HCT116 (cell line): ENCODE results near the gene PROM2. TPM values are rescaled to one million over a fixed set of nuclear protein-coding genes. Genes with fewer than 3 reads are reported as not detected.

Experiments used
- ATAC-seq: fragments of 200-7000 bp; cut with Tn5 transposase; 2 replicates; pipeline ENCODE4 v1.9.1; 2020; ENCODE audit warnings: mild to moderate bottlenecking, moderate library complexity
- BruUV-seq: library from RNA; stranded (reverse); fragments of 400-500 nt; replicated peaks from 2 replicates; lab custom pipeline; 2021; lab: Mats Ljungman, UMichigan
- CTCF ChIA-PET: fragments of 300-600 bp; sonication (Branson Sonifier 250); formaldehyde crosslinking; loops from one replicate; lab custom pipeline; 2021; ENCODE audit warnings: antibody characterized with exemption; lab: Charles Lee
- POLR2A ChIA-PET: fragments of 300-600, 350-600 bp; sonication (Branson Sonifier 250); formaldehyde crosslinking; loops from one replicate; lab custom pipeline; 2021; ENCODE audit warnings: antibody characterized with exemption; lab: Charles Lee
- RAD21 ChIA-PET, 2 experiments: fragments of 300-600 bp; sonication (Branson Sonifier 250); formaldehyde crosslinking; loops; one replicate each; lab custom pipeline; 2023; ENCODE audit warnings: low total read pairs in 2 of 2; ENCODE audit not compliant: uncharacterized antibody in 2 of 2, unreplicated experiment in 2 of 2, low non-redundant PET in 1 of 2; lab: Charles Lee
- DNase-seq: peaks from one replicate; pipeline ENCODE4 v3.0.0-alpha.2; 2010; ENCODE audit warnings: low read depth, low spot score
- H2AFZ ChIP-seq: fragments of 200-600 bp; shearing (Covaris generic), sonication (generic); 2 replicates; pipeline ENCODE4 v1.6.1; 2017; ENCODE audit warnings: low read depth, mixed run types, mixed read lengths, antibody characterized with exemption, low read length; ENCODE audit not compliant: poor library complexity, severe bottlenecking
- H3K27ac ChIP-seq: 2 replicates; pipeline ENCODE4 v1.5.1; 2012; ENCODE audit warnings: low read depth, low read length
- H3K27me3 ChIP-seq: fragments of 200-600 bp; sonication (generic); 2 replicates; pipeline ENCODE4 v1.6.1; 2016; ENCODE audit warnings: mixed run types, low read length, mixed read lengths; ENCODE audit not compliant: insufficient read depth
- H3K36me3 ChIP-seq, 2 experiments: fragments of 200-500 bp in 1 of 2; fragments of 200-600 bp in 1 of 2; sonication (Bioruptor generic) in 1 of 2; sonication (generic) in 1 of 2; 2 replicates each; pipeline versions ENCODE4 v1.5.1 to v1.6.1; 2014 to 2016; ENCODE audit warnings: low read length in 2 of 2, inconsistent platforms in 1 of 2, mixed read lengths in 1 of 2, mixed run types in 1 of 2; ENCODE audit not compliant: insufficient read depth in 2 of 2, control insufficient read depth in 1 of 2
- H3K4me1 ChIP-seq, 2 experiments: fragments of 200-600 bp in 1 of 2; sonication (generic) in 1 of 2; 2 replicates each; pipeline versions ENCODE4 v1.5.1 to v1.6.1; 2012 to 2017; ENCODE audit warnings: low read length in 2 of 2, inconsistent platforms in 1 of 2, mild to moderate bottlenecking in 1 of 2, mixed read lengths in 1 of 2, mixed run types in 1 of 2, moderate library complexity in 1 of 2; ENCODE audit not compliant: insufficient read depth in 2 of 2, control insufficient read depth in 1 of 2
- H3K4me2 ChIP-seq: fragments of 200-600 bp; sonication (generic); 2 replicates; pipeline ENCODE4 v1.6.1; 2017; ENCODE audit warnings: mixed run types, low read length, mixed read lengths
- H3K4me3 ChIP-seq, 2 experiments: fragments of 200-600 bp in 1 of 2; sonication (generic) in 1 of 2; replicated peaks in 1 of 2; 2 replicates each; pipeline ENCODE4 v1.5.1; 2011 to 2016; ENCODE audit warnings: low read length in 2 of 2, control low read depth in 1 of 2, low read depth in 1 of 2, mild to moderate bottlenecking in 1 of 2, mixed read lengths in 1 of 2, mixed run types in 1 of 2
- H3K79me2 ChIP-seq: fragments of 200-600 bp; sonication (generic); 2 replicates; pipeline ENCODE4 v1.6.1; 2017; ENCODE audit warnings: mild to moderate bottlenecking, mixed run types, low read length, moderate library complexity, mixed read lengths; ENCODE audit not compliant: insufficient read depth
- H3K9ac ChIP-seq: fragments of 200-600 bp; sonication (generic); 2 replicates; pipeline ENCODE4 v1.6.1; 2016; ENCODE audit warnings: low read length, mixed read lengths
- H3K9me2 ChIP-seq: fragments of 200-600 bp; sonication (generic), shearing (Covaris generic); 2 replicates; pipeline ENCODE4 v1.6.1; 2017; ENCODE audit warnings: mixed run types, mild to moderate bottlenecking, moderate library complexity; ENCODE audit not compliant: insufficient read depth
- H3K9me3 ChIP-seq, 2 experiments: fragments of 200-500 bp in 1 of 2; fragments of 200-600 bp in 1 of 2; sonication (Bioruptor generic) in 1 of 2; sonication (generic) in 1 of 2; 2 replicates each; pipeline ENCODE4 v1.6.1; 2014 to 2017; ENCODE audit warnings: low read length in 2 of 2, mixed read lengths in 2 of 2, inconsistent platforms in 1 of 2, low read depth in 1 of 2, mild to moderate bottlenecking in 1 of 2, mixed run types in 1 of 2, moderate library complexity in 1 of 2; ENCODE audit not compliant: control insufficient read depth in 1 of 2, insufficient read depth in 1 of 2
- H4K20me1 ChIP-seq: fragments of 200-600 bp; sonication (generic), shearing (Covaris generic); 2 replicates; pipeline ENCODE4 v1.6.1; 2017; ENCODE audit warnings: mixed run types, mild to moderate bottlenecking, moderate library complexity; ENCODE audit not compliant: insufficient read depth
- CBX3 ChIP-seq: IDR thresholded peaks from 2 replicates; pipeline ENCODE4 v1.6.1; 2012; ENCODE audit warnings: low read depth
- ELF1 ChIP-seq: IDR thresholded peaks from 2 replicates; pipeline ENCODE4 v1.6.1; 2012; ENCODE audit warnings: low read depth, borderline replicate concordance
- EZH2 ChIP-seq: fragments of 200-600 bp; sonication (generic); IDR thresholded peaks from 2 replicates; pipeline ENCODE4 v1.6.1; 2017; ENCODE audit warnings: antibody characterized with exemption, mixed run types
- EZH2phosphoT487 ChIP-seq: fragments of 200-600 bp; IDR thresholded peaks from 2 replicates; pipeline ENCODE4 v1.6.1; 2018; ENCODE audit warnings: antibody characterized with exemption, borderline replicate concordance
- FOSL1 ChIP-seq: IDR thresholded peaks from 2 replicates; pipeline ENCODE4 v1.6.1; 2012; ENCODE audit warnings: low read depth
- JUND ChIP-seq: IDR thresholded peaks from 2 replicates; pipeline ENCODE4 v1.6.1; 2012
- RAD21 ChIP-seq: IDR thresholded peaks from 2 replicates; pipeline ENCODE4 v1.6.1; 2012; ENCODE audit warnings: low read depth, mild to moderate bottlenecking
- SIN3A ChIP-seq: IDR thresholded peaks from 2 replicates; pipeline ENCODE4 v1.6.1; 2012; ENCODE audit warnings: low read depth
- SP1 ChIP-seq: IDR thresholded peaks from 2 replicates; pipeline ENCODE4 v1.6.1; 2012; ENCODE audit warnings: low read depth
- YY1 ChIP-seq: IDR thresholded peaks from 2 replicates; pipeline ENCODE4 v1.6.1; 2011; ENCODE audit warnings: low read length, low read depth, moderate library complexity, mild to moderate bottlenecking; ENCODE audit not compliant: insufficient replicate concordance; ENCODE audit errors: extremely low read depth
- ZFX ChIP-seq: fragments of 450-650 bp; IDR thresholded peaks from 2 replicates; pipeline ENCODE4 v1.6.1; 2017
- ZNF274 ChIP-seq: fragments of 200-500 bp; sonication (Bioruptor generic); IDR thresholded peaks from 2 replicates; pipeline ENCODE4 v1.6.1; 2014; ENCODE audit warnings: mild to moderate bottlenecking, low read depth, low read length, inconsistent platforms
- intact Hi-C: fragments of 100-400 bp; cut with micrococcal nuclease; formaldehyde crosslinking; loops from 2 replicates; pipeline ENCODE4 v1.10.0; 2022
- total RNA-seq: library from RNA; stranded (reverse); gene quantifications from one replicate; pipeline ENCODE4 v1.2.1, GENCODE V29; 2021; ENCODE audit not compliant: unreplicated experiment
- TF ChIP-seq, protein P1 (sequence below): IDR thresholded peaks from 2 replicates; pipeline ENCODE4 v1.6.1; 2012

Gene PROM2
- total RNA-seq, 1 experiment from 2014 or later: 11.9 TPM

DNA sequence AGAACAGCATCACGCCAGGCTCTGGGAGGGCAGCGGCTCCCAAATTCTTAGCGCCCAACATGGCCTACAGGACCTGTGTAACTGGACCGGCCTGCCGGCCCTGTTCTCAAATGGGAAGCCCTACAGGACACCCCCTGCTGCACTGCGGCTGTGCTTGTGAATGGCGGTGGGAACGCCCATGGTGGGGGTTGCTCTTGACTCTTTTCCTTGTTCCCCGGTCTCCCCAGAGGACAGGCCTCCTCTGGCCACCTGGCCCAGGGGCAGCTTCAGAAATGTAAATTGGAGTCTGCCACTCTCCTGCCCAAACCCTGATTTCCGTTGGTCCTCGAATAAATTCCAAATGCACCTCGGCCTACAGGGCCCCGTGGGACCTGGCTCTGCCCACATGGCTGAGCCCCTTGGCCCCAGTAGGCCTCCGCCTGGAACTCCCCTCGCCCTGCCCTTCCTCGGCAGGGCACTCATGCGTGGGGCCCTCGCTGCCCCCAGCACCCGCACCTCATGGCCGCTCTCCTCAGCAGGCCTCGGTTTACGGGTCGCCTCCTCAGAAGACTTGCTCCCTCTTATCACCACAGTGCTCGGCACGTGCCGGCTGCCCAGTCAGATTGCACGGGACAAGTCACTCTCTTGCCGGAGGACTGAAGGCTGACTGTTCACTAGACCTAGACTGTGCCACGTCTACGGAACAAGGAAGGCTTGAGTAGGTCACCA lies 52.3 kb downstream of the PROM2 start:
- no peak for DNase-seq
- ChIA-PET POLR2A (no interaction called here), RAD21 (no interaction called here), CTCF (no interaction called here)
- Histone ChIP-seq H3K36me3 (no peaks in the 10 kb centered on the region), H3K9me2 (no peaks in the 10 kb centered on the region), H3K4me1 (peaks cover 7 to 13% of the 10 kb centered on the region in 2 experiments; a peak in 2 of 4 replicates), H3K4me2 (no peak overlapping the region), H3K9ac (no peak overlapping the region), H3K27ac (no peak overlapping the region), H4K20me1 (no peaks in the 10 kb centered on the region), H2AFZ (no peak overlapping the region), H3K79me2 (no peaks in the 10 kb centered on the region), H3K4me3 (no peak overlapping the region), H3K27me3 (no peaks in the 10 kb centered on the region), H3K9me3 (no peaks in the 10 kb centered on the region)
- TF ChIP-seq CBX3: no peak
- TF ChIP-seq ZFX: no peak
- BruUV-seq: no TSS peak
- intact Hi-C loops: no loop called here
- ATAC-seq: no peak

DNA sequence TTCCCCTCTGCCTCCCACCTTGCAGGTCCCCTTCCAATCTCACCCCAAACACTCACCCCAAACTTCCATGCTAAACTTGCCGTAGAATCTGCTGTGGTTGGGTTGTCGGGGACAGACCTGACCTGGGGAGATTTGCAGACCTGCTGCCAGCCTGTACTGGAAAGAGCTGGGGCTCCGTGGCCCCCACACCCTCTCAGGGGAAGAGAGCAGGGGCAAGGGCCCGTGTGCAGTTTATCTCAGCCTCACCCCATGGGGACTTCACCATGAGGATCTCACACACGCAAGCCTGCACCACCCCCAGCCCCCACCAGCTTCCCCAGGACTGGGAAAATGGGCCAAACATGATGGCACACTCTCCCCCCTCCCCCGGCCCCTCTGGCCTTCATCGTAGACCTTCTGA lies 53.6 kb downstream of the PROM2 start:
- H3K9me2 ChIP-seq: no peaks in the 10 kb centered on the region
- no peaks in the 10 kb centered on the region for H3K36me3 ChIP-seq
- H3K4me3 ChIP-seq: no peak overlapping the region
- CTCF ChIA-PET: interaction anchor here (1.0 kb wide), 1 partner anchor 18 kb away, joined by 5 read pairs; no protein-coding TSS in a partner anchor
- no peak overlapping the region for H3K27ac ChIP-seq
- no peaks in the 10 kb centered on the region for H4K20me1 ChIP-seq
- no peak for ATAC-seq
- RAD21 ChIA-PET: interaction anchor here in 1 of 2 experiments (0.7 kb wide), 1 partner anchor 127 kb away, joined by 11 read pairs; no protein-coding TSS in a partner anchor
- H3K9ac ChIP-seq: no peak overlapping the region
- no peak overlapping the region for H3K4me2 ChIP-seq
- no peak overlapping the region for H2AFZ ChIP-seq
- H3K27me3 ChIP-seq: no peaks in the 10 kb centered on the region
- TF ChIP-seq JUND (no peak), SP1 (no peak), ELF1 (no peak), YY1 (no peak), ZNF274 (no peak), EZH2phosphoT487 (no peak), ZFX (no peak), FOSL1 (no peak), EZH2 (no peak), SIN3A (no peak), RAD21 (no peak)
- TF ChIP-seq, protein P1, sequence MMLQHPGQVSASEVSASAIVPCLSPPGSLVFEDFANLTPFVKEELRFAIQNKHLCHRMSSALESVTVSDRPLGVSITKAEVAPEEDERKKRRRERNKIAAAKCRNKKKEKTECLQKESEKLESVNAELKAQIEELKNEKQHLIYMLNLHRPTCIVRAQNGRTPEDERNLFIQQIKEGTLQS: no peak
- TF ChIP-seq, all 23 proteins: peak for 0
- Histone ChIP-seq H3K4me1 (peaks cover 7 to 13% of the 10 kb centered on the region in 2 experiments; a peak in 2 of 4 replicates), H3K79me2 (no peaks in the 10 kb centered on the region), H3K9me3 (no peaks in the 10 kb centered on the region)
- POLR2A ChIA-PET: no interaction called here
- no peak for DNase-seq
- intact Hi-C loops: no loop called here
- no TSS peak for BruUV-seq
